ENCODE data around the gene PFN1. TPM values are rescaled to one million over a fixed set of nuclear protein-coding genes. Genes with fewer than 3 reads are reported as not detected.

The PFN1 gene
- total and polyA plus RNA-seq, 2 of the 8 experiments (the other 6 are each of a cell fraction or from before 2014, with no cell fraction given): 1,355 to 1,949 TPM

- DNase-seq (ENCODE audit: low read depth in 1 of 2, low spot score in 2 of 2) (no peak), FAIRE-seq (no peak)
- Histone ChIP-seq H2BK5ac (ENCODE audit: low read depth, low read length) (no peak overlapping the region), H4K91ac (replicated peaks; ENCODE audit: insufficient read length, low read length) (no peak overlapping the region), H3K14ac (ENCODE audit: insufficient read length) (no peak overlapping the region), H4K8ac (ENCODE audit: extremely low read depth, insufficient read depth, low read length) (no peak overlapping the region), H3K23ac (ENCODE audit: insufficient read length) (no peak overlapping the region), H3K56ac (replicated peaks; ENCODE audit: insufficient read length, low read depth, low read length) (no peak overlapping the region), H3K79me1 (ENCODE audit: low read depth, low read length) (0 out of 2 replicates have a peak, but pooled peaks cover 3% of the 10 kb centered on the region), H2AK5ac (ENCODE audit: low read depth, low read length) (no peak overlapping the region), H3K27ac (ENCODE audit: low read depth, low read length) (no peak overlapping the region), H3K9me3 (ENCODE audit: insufficient read depth in 2 of 2, low read depth in 1 of 2, low read length in 1 of 2) (no peaks in the 10 kb centered on the region), H3K4me1 (replicated peaks in 1 of 4; ENCODE audit: control insufficient read depth in 3 of 4, insufficient read depth in 4 of 4, low read length in 3 of 4) (peaks cover 0 to 13% (median 6%) of the 10 kb centered on the region in 4 experiments; a peak in 5 of 7 replicates), H3K4me2 (ENCODE audit: insufficient read depth in 1 of 2, low read depth in 2 of 2, low read length in 2 of 2) (no peak overlapping the region), H3K79me2 (ENCODE audit: control insufficient read depth in 1 of 2, insufficient read depth in 2 of 2, low read length in 2 of 2) (peaks cover 0 to 12% of the 10 kb centered on the region in 2 experiments; a peak in 1 of 4 replicates), H3K9ac (replicated peaks in 1 of 4; ENCODE audit: extremely low read depth in 1 of 4, low read depth in 3 of 4, low read length in 3 of 4) (no peak overlapping the region), H4K5ac (ENCODE audit: insufficient read length, low read depth, low read length) (no peak overlapping the region), H3K4ac (replicated peaks; ENCODE audit: insufficient read length, low read depth, low read length) (no peak overlapping the region), H3K23me2 (ENCODE audit: low read depth, low read length) (peaks cover 7% of the 10 kb centered on the region), H3K4me3 (ENCODE audit: extremely low read depth in 1 of 4, insufficient read depth in 2 of 4, low read depth in 3 of 4, low read length in 4 of 4) (no peak overlapping the region), H3K18ac (ENCODE audit: extremely low read depth, low read length) (no peak overlapping the region), H3K27me3 (replicated peaks in 1 of 4; ENCODE audit: control insufficient read depth in 3 of 4, extremely low read depth in 1 of 4, insufficient read depth in 3 of 4, low read length in 3 of 4) (peaks cover 0 to 47% (median 34%) of the 10 kb centered on the region in 4 experiments; a peak in 6 of 7 replicates), H2AFZ (ENCODE audit: low read length) (no peak overlapping the region), H4K20me1 (replicated peaks in 1 of 2; ENCODE audit: control insufficient read depth in 1 of 2, insufficient read depth in 2 of 2, low read length in 2 of 2) (peaks cover 2 to 13% of the 10 kb centered on the region in 2 experiments), H2BK120ac (replicated peaks; ENCODE audit: low read depth, low read length) (no peak overlapping the region), H2BK12ac (ENCODE audit: low read depth, low read length) (no peak overlapping the region), H2BK15ac (ENCODE audit: low read length) (no peak overlapping the region), H3K36me3 (ENCODE audit: control insufficient read depth in 2 of 4, insufficient read depth in 4 of 4, low read length in 3 of 4) (peaks cover 0 to 11% (median 0%) of the 10 kb centered on the region in 4 experiments; a peak in 2 of 8 replicates), H2BK20ac (ENCODE audit: low read length) (no peak overlapping the region)
- CTCF ChIA-PET (ENCODE audit: partially characterized antibody): interaction anchor here (0.8 to 2.8 kb wide), 4 partner anchors 13 to 64 kb away, joined by 3 to 15 read pairs (median 4); partner anchors contain the start of genes CAMTA2 and GP1BA
- WGBS, 2 experiments (ENCODE audit: extremely low coverage in 1 of 2, insufficient coverage in 1 of 2, insufficient read length in 1 of 2, insufficient replicate concordance in 2 of 2, low coverage in 1 of 2, low lambda C conversion rate in 2 of 2, missing lambda C conversion rate in 1 of 2): 91% methylated on average over 10 of the region's 10 CpGs; no CpG with 5 or more reads in 1 of the 2 experiments
- POLR2A ChIA-PET (ENCODE audit: partially characterized antibody): interaction anchor here (0.7 to 32.4 kb wide), 8 partner anchors 12 to 308 kb away, joined by 3 to 987 read pairs (median 7); partner anchors contain the start of genes CAMTA2, CHRNE, ENO3 and INCA1
- TF ChIP-seq YY1 (IDR thresholded peaks at IDR 0.05; ENCODE audit: low read depth, low read length) (no peak), SP2 (IDR thresholded peaks at IDR 0.05; ENCODE audit: low read length) (no peak), BCL11A (IDR thresholded peaks at IDR 0.05; ENCODE audit: low read depth in 2 of 2, low read length in 2 of 2) (no peak), RFX5 (IDR thresholded peaks at IDR 0.05; ENCODE audit: borderline replicate concordance, low read depth, low read length) (no peak), RXRA (IDR thresholded peaks at IDR 0.05; ENCODE audit: insufficient read depth, low read depth, low read length) (no peak), SRF (IDR thresholded peaks at IDR 0.05; ENCODE audit: low read depth, low read length) (no peak), KDM1A (IDR thresholded peaks at IDR 0.05; ENCODE audit: borderline replicate concordance, low read length) (no peak), GTF2F1 (IDR thresholded peaks at IDR 0.05; ENCODE audit: borderline replicate concordance, low read depth, low read length) (no peak), NRF1 (IDR thresholded peaks at IDR 0.05; ENCODE audit: low read depth, low read length) (no peak), NANOG (IDR thresholded peaks at IDR 0.05; ENCODE audit: insufficient read depth, low read depth, low read length, poor library complexity, severe bottlenecking) (no peak)
- TF ChIP-seq, protein P1, sequence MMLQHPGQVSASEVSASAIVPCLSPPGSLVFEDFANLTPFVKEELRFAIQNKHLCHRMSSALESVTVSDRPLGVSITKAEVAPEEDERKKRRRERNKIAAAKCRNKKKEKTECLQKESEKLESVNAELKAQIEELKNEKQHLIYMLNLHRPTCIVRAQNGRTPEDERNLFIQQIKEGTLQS (IDR thresholded peaks at IDR 0.05; ENCODE audit: insufficient read depth, low read depth, low read length): no peak
These were observed 25.2 kb upstream of the PFN1 start for GRCh38 chr17:4973256-4974114.

All from H1 (cell line).